Prostate gland (tissue), 2 donors: ENCODE results near the gene PPP2R2B. TPM values are rescaled to one million over a fixed set of nuclear protein-coding genes. Genes with fewer than 3 reads are reported as not detected.
"Not testable (repeated sequence)": the region's sequence is repeated elsewhere in the genome, so short reads cannot be mapped to it uniquely, and the experiment has no call there.

Experiments used
- DNase-seq: peaks from one replicate; pipeline ENCODE4 v3.0.0-alpha.2; 2019; ENCODE audit warnings: low spot score
- H3K27ac ChIP-seq, 2 donors: fragments of 200-600 bp; sonication (generic); 2 replicates each; pipeline ENCODE4 v1.5.1; 2017 to 2019
- H3K27me3 ChIP-seq: fragments of 200-600 bp; sonication (generic); replicated peaks from 2 replicates; pipeline ENCODE4 v1.5.1; 2019; ENCODE audit not compliant: insufficient read depth
- H3K36me3 ChIP-seq, 2 donors: fragments of 200-600 bp; sonication (generic); 1 replicate in 1 of 2; 2 replicates in 1 of 2; pipeline versions ENCODE4 v1.5.1 to v1.8.1; 2017 to 2019
- H3K4me1 ChIP-seq: fragments of 200-600 bp; sonication (generic); replicated peaks from 2 replicates; pipeline ENCODE4 v1.5.1; 2019
- H3K4me3 ChIP-seq, 2 donors: fragments of 200-600 bp; sonication (generic); 2 replicates each; pipeline ENCODE4 v1.5.1; 2017 to 2019
- H3K9me3 ChIP-seq: fragments of 200-600 bp; sonication (generic); 2 replicates; pipeline ENCODE4 v1.5.1; 2017
- CTCF ChIP-seq, 4 experiments: fragments of 200-600 bp in 2 of 4; fragments of 450-650 bp in 2 of 4; sonication (generic) in 2 of 4; IDR thresholded peaks; 1 replicate in 3 of 4; 2 replicates in 1 of 4; pipeline ENCODE4 v1.5.1; 2016 to 2019; ENCODE audit warnings: antibody characterized with exemption in 4 of 4, mild to moderate bottlenecking in 2 of 4, moderate library complexity in 2 of 4
- POLR2A ChIP-seq: fragments of 450-650 bp; IDR thresholded peaks from one replicate; pipeline ENCODE4 v1.6.1; 2016; ENCODE audit warnings: antibody characterized with exemption, mild to moderate bottlenecking
- POLR2AphosphoS5 ChIP-seq: sonication (generic); formaldehyde crosslinking; IDR thresholded peaks from one replicate; pipeline ENCODE4 v1.6.1; 2017; ENCODE audit warnings: antibody characterized with exemption
- WGBS: methylation state at CpG from one replicate; pipeline ENCODE4 v1.1.5; 2018; 5-methylcytosine and 5-hydroxymethylcytosine counted together
- intact Hi-C: fragments of 100-400 bp; cut with DNase I; formaldehyde crosslinking; loops from one replicate; pipeline ENCODE4 v1.14.2; 2022
- total RNA-seq, 2 donors: library from RNA; depleted of rRNA; stranded (reverse); fragments of >200 nt; gene quantifications; one replicate each; pipeline ENCODE4 v1.1.0, GENCODE V29; 2016

PPP2R2B gene
- total RNA-seq, 2 donors from 2014 or later, result 0.68 to 2.6 TPM

- Histone ChIP-seq H3K27me3 (no peaks in the 10 kb centered on the region), H3K9me3 (no peaks in the 10 kb centered on the region), H3K27ac (no peak overlapping the region), H3K4me3 (no peak overlapping the region), H3K4me1 (no peaks in the 10 kb centered on the region), H3K36me3 (no peaks in the 10 kb centered on the region)
- DNase-seq, result no peak
- intact Hi-C loops, result no loop called here
- TF ChIP-seq POLR2AphosphoS5, result no peak
- TF ChIP-seq POLR2A, result no peak
- TF ChIP-seq CTCF (IDR thresholded peaks at IDR 0.05), result no peak
- WGBS, result 86% methylated on average over 2 of the region's 2 CpGs
These were observed 134.3 kb downstream of the PPP2R2B start for GRCh38 chr5:146744068-146744745.

- H3K27ac ChIP-seq, result no peak overlapping the region
- 43% methylated on average over 5 of the region's 5 CpGs for WGBS
- H3K4me3 ChIP-seq, result no peak overlapping the region
- no peaks in the 10 kb centered on the region for H3K36me3 ChIP-seq
- no peaks in the 10 kb centered on the region for H3K9me3 ChIP-seq
- intact Hi-C loops, result no loop called here
- no peaks in the 10 kb centered on the region for H3K4me1 ChIP-seq
- no peak for TF ChIP-seq POLR2A
- TF ChIP-seq CTCF (IDR thresholded peaks at IDR 0.05), result no peak
- no peak for TF ChIP-seq POLR2AphosphoS5
- DNase-seq, result no peak
- H3K27me3 ChIP-seq, result no peaks in the 10 kb centered on the region
These were observed 143.5 kb downstream of the PPP2R2B start for GRCh38 chr5:146734936-146735577.

- Histone ChIP-seq H3K27ac (no peak overlapping the region), H3K9me3 (no peaks in the 10 kb centered on the region), H3K4me3 (no peak overlapping the region), H3K27me3 (no peaks in the 10 kb centered on the region), H3K4me1 (no peaks in the 10 kb centered on the region), H3K36me3 (no peaks in the 10 kb centered on the region)
- 94% methylated on average over 3 of the region's 3 CpGs for WGBS
- intact Hi-C loops, result no loop called here
- DNase-seq, result no peak
- TF ChIP-seq CTCF (IDR thresholded peaks at IDR 0.05) (no peak), POLR2AphosphoS5 (no peak), POLR2A (no peak)
These were observed 145.6 kb downstream of the PPP2R2B start for GRCh38 chr5:146732962-146733361.

GRCh38 chr5:146731909-146732659 lies 146.5 kb downstream of the PPP2R2B start:
- H3K4me3 ChIP-seq, result no peak overlapping the region
- H3K4me1 ChIP-seq, result no peaks in the 10 kb centered on the region
- no peaks in the 10 kb centered on the region for H3K9me3 ChIP-seq
- TF ChIP-seq CTCF (IDR thresholded peaks at IDR 0.05) (no peak), POLR2AphosphoS5 (no peak), POLR2A (no peak)
- DNase-seq, result no peak
- no peak overlapping the region for H3K27ac ChIP-seq
- intact Hi-C loops, result no loop called here
- WGBS, result 69% methylated on average over 5 of the region's 5 CpGs
- no peaks in the 10 kb centered on the region for H3K36me3 ChIP-seq
- H3K27me3 ChIP-seq, result no peaks in the 10 kb centered on the region

GRCh38 chr5:146728746-146729145 lies 149.8 kb downstream of the PPP2R2B start:
- H3K27me3 ChIP-seq, H3K27ac ChIP-seq, H3K36me3 ChIP-seq, intact Hi-C loops, H3K4me3 ChIP-seq, H3K9me3 ChIP-seq, DNase-seq, H3K4me1 ChIP-seq: not testable (repeated sequence)
- 96% methylated on average over 3 of the region's 3 CpGs for WGBS
